ENCODE data around the gene ANKMY1. TPM values are rescaled to one million over a fixed set of nuclear protein-coding genes. Genes with fewer than 3 reads are reported as not detected.

ANKMY1 gene
- total and polyA plus RNA-seq, 2 of the 13 experiments (the other 11 are each of a cell fraction or from before 2014, with no cell fraction given), result 11.7 to 18.8 TPM

- TF ChIP-seq HOMEZ (CRISPR knock-in tag; IDR thresholded peaks at IDR 0.05; ENCODE audit: low read depth) (peak; percentile 40), CSRNP2 (CRISPR knock-in tag; conservative IDR thresholded peaks at IDR 0.05; ENCODE audit: low read depth) (no peak), NFAT5 (CRISPR knock-in tag; IDR thresholded peaks at IDR 0.05) (peak; percentile 92), KAT7 (CRISPR knock-in tag; IDR thresholded peaks at IDR 0.05; ENCODE audit: borderline replicate concordance) (no peak), CREB3 (CRISPR knock-in tag; IDR thresholded peaks at IDR 0.05) (peak; percentile 92), ZNF326 (CRISPR knock-in tag; IDR thresholded peaks at IDR 0.05; ENCODE audit: borderline replicate concordance) (no peak), MLX (CRISPR knock-in tag; IDR thresholded peaks at IDR 0.05) (no peak), FOSL2 (CRISPR knock-in tag; IDR thresholded peaks at IDR 0.05) (no peak; the same call in 1 of the 2 replicates), FOXA3 (CRISPR knock-in tag; IDR thresholded peaks at IDR 0.05) (no peak; the same call in 1 of the 2 replicates), ZBTB8A (CRISPR knock-in tag; IDR thresholded peaks at IDR 0.05; ENCODE audit: borderline replicate concordance, low read depth) (no peak), ZNF224 (CRISPR knock-in tag; IDR thresholded peaks at IDR 0.05) (peak; percentile 49; the same call in 1 of the 2 replicates), ZNF460 (CRISPR knock-in tag; IDR thresholded peaks at IDR 0.05; ENCODE audit: borderline replicate concordance) (no peak), ZNF343 (CRISPR knock-in tag; IDR thresholded peaks at IDR 0.05) (no peak; the same call in 1 of the 2 replicates), SKI (IDR thresholded peaks at IDR 0.05; ENCODE audit: partially characterized antibody) (peak; percentile 79), CTCF (CRISPR knock-in tag; IDR thresholded peaks at IDR 0.05) (peak; percentile 51), RCOR2 (CRISPR knock-in tag; IDR thresholded peaks at IDR 0.05) (no peak)
These were observed 2.9 kb upstream of the ANKMY1 start (continued) for GRCh38 chr2:240560480-240561324.

Measured in HepG2 (cell line).